Measurements from ENCODE around the gene SUPT3H.

DNA sequence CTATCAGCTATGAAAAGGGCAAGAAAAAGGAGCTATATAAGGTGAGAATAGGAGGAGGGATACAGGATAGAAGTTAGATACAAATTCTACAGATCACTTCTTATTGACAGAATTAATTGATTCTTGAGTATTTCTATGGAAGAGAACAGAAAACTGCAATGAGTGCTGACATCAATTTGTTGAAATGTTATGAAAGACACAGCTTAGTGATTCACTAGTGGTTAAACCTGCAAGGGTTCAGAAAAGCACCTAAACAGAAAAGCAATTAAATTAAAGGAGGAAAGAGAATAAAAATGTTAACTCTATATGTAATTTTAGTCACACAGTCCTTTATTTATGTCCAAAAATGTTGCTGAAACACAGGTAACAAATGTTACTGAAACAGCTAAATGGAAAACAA, 304.0 kb downstream of the SUPT3H start:
- TF ChIP-seq POLR2A (IDR thresholded peaks at IDR 0.05): no peak
- TF ChIP-seq, protein P1, sequence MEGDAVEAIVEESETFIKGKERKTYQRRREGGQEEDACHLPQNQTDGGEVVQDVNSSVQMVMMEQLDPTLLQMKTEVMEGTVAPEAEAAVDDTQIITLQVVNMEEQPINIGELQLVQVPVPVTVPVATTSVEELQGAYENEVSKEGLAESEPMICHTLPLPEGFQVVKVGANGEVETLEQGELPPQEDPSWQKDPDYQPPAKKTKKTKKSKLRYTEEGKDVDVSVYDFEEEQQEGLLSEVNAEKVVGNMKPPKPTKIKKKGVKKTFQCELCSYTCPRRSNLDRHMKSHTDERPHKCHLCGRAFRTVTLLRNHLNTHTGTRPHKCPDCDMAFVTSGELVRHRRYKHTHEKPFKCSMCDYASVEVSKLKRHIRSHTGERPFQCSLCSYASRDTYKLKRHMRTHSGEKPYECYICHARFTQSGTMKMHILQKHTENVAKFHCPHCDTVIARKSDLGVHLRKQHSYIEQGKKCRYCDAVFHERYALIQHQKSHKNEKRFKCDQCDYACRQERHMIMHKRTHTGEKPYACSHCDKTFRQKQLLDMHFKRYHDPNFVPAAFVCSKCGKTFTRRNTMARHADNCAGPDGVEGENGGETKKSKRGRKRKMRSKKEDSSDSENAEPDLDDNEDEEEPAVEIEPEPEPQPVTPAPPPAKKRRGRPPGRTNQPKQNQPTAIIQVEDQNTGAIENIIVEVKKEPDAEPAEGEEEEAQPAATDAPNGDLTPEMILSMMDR (IDR thresholded peaks at IDR 0.05): no peak
